Gastroesophageal sphincter (tissue), 4 donors: ENCODE measurements around the gene ACACB. TPM values are rescaled to one million over a fixed set of nuclear protein-coding genes. Genes with fewer than 3 reads are reported as not detected.

ENCODE experiments used
- ATAC-seq: fragments of 150-250 bp; one replicate; pipeline ENCODE4 v1.9.1; 2016; ENCODE audit warnings: mild to moderate bottlenecking, moderate library complexity
- H3K27ac ChIP-seq, 4 donors: fragments of 200-600 bp; sonication (generic) in 3 of 4; 1 replicate in 3 of 4; 2 replicates in 1 of 4; pipeline ENCODE4 v1.5.1; 2016 to 2019
- H3K27me3 ChIP-seq: fragments of 200-600 bp; sonication (generic); one replicate; pipeline ENCODE4 v1.5.1; 2019
- H3K36me3 ChIP-seq, 2 donors: fragments of 200-600 bp; sonication (generic); one replicate each; pipeline ENCODE4 v1.5.1; 2019; ENCODE audit warnings: control low read depth in 1 of 2
- H3K4me1 ChIP-seq, 3 donors: fragments of 200-600 bp; sonication (generic); 1 replicate in 2 of 3; 2 replicates in 1 of 3; pipeline ENCODE4 v1.5.1; 2016 to 2019; ENCODE audit warnings: control low read depth in 2 of 3
- H3K4me3 ChIP-seq, 2 donors: fragments of 200-600 bp; sonication (generic); one replicate each; pipeline ENCODE4 v1.5.1; 2019; ENCODE audit warnings: mild to moderate bottlenecking in 1 of 2, moderate library complexity in 1 of 2
- H3K9me3 ChIP-seq, 3 donors: fragments of 200-600 bp; sonication (generic); one replicate each; pipeline ENCODE4 v1.5.1; 2017 to 2019; ENCODE audit warnings: control low read depth in 2 of 3
- EP300 ChIP-seq: sonication (generic); formaldehyde crosslinking; IDR thresholded peaks from one replicate; pipeline ENCODE4 v1.6.1; 2017; ENCODE audit warnings: antibody characterized with exemption, mild to moderate bottlenecking
- POLR2A ChIP-seq, 2 donors: fragments of 450-650 bp; IDR thresholded peaks; one replicate each; pipeline ENCODE4 v1.6.1; 2017; ENCODE audit warnings: antibody characterized with exemption in 2 of 2, mild to moderate bottlenecking in 2 of 2, moderate library complexity in 1 of 2
- POLR2AphosphoS5 ChIP-seq: sonication (generic); formaldehyde crosslinking; IDR thresholded peaks from one replicate; pipeline ENCODE4 v1.6.1; 2017; ENCODE audit warnings: antibody characterized with exemption
- WGBS, 2 donors: methylation state at CpG; one replicate each; pipeline ENCODE4 v1.1.5; 2018; ENCODE audit warnings: low coverage in 1 of 2; 5-methylcytosine and 5-hydroxymethylcytosine counted together
- total RNA-seq, 4 donors: library from RNA; depleted of rRNA; stranded (reverse); fragments of >200 nt; gene quantifications; one replicate each; pipeline ENCODE4 v1.1.0, GENCODE V29; 2016
- TF ChIP-seq, protein P1 (sequence below), 4 experiments: fragments of 200-600 bp in 2 of 4; fragments of 450-650 bp in 2 of 4; sonication (generic) in 1 of 4; IDR thresholded peaks; one replicate each; pipeline ENCODE4 v1.5.1; 2017 to 2019; ENCODE audit warnings: antibody characterized with exemption in 4 of 4, mild to moderate bottlenecking in 2 of 4, moderate library complexity in 2 of 4

The ACACB gene
- total RNA-seq, 4 donors from 2014 or later: 49.4 to 230 (median 138) TPM

GRCh38 chr12:109084425-109084824 lies 32.0 kb upstream of the ACACB start:
- H3K36me3 ChIP-seq: peaks cover 0 to 97% of the 10 kb centered on the region in 2 donors
- 97 to 100% methylated on average over 2 of the region's 2 CpGs for WGBS, 2 donors

DNA sequence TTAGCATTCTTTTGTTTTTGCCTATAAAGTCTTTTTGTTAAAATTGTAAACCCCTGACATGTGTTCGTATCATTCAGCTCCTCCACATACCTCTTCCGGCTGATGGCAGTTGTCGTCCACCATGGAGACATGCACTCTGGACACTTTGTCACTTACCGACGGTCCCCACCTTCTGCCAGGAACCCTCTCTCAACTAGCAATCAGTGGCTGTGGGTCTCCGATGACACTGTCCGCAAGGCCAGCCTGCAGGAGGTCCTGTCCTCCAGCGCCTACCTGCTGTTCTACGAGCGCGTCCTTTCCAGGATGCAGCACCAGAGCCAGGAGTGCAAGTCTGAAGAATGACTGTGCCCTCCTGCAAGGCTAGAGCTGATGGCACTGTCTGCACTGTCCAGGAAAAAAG lies 30.8 kb upstream of the ACACB start:
- TF ChIP-seq POLR2AphosphoS5 (no peak), EP300 (no peak), POLR2A (IDR thresholded peaks at IDR 0.05) (no peak)
- TF ChIP-seq, protein P1, sequence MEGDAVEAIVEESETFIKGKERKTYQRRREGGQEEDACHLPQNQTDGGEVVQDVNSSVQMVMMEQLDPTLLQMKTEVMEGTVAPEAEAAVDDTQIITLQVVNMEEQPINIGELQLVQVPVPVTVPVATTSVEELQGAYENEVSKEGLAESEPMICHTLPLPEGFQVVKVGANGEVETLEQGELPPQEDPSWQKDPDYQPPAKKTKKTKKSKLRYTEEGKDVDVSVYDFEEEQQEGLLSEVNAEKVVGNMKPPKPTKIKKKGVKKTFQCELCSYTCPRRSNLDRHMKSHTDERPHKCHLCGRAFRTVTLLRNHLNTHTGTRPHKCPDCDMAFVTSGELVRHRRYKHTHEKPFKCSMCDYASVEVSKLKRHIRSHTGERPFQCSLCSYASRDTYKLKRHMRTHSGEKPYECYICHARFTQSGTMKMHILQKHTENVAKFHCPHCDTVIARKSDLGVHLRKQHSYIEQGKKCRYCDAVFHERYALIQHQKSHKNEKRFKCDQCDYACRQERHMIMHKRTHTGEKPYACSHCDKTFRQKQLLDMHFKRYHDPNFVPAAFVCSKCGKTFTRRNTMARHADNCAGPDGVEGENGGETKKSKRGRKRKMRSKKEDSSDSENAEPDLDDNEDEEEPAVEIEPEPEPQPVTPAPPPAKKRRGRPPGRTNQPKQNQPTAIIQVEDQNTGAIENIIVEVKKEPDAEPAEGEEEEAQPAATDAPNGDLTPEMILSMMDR (IDR thresholded peaks at IDR 0.05): no peak
- ATAC-seq: no peak
- WGBS, 2 donors: 93 to 94% methylated on average over 5 to 8 of the region's 11 CpGs
- H3K4me1 ChIP-seq: peaks cover 0 to 3% (median 0%) of the 10 kb centered on the region in 3 donors
- H3K9me3 ChIP-seq: no peaks in the 10 kb centered on the region
- peaks cover 0 to 100% of the 10 kb centered on the region in 2 donors for H3K36me3 ChIP-seq
- no peaks in the 10 kb centered on the region for H3K27me3 ChIP-seq
- no peak overlapping the region for H3K27ac ChIP-seq
- H3K4me3 ChIP-seq: no peak overlapping the region

More at GRCh38 chr12:109084425-109084824, 32.0 kb upstream of the ACACB start:
- Histone ChIP-seq H3K4me3 (no peak overlapping the region), H3K27ac (no peak overlapping the region), H3K27me3 (no peaks in the 10 kb centered on the region), H3K9me3 (no peaks in the 10 kb centered on the region), H3K4me1 (no peaks in the 10 kb centered on the region)
- ATAC-seq: no peak
- no peak for TF ChIP-seq EP300
- no peak for TF ChIP-seq POLR2AphosphoS5
- TF ChIP-seq, protein P1 (IDR thresholded peaks at IDR 0.05): no peak
- no peak for TF ChIP-seq POLR2A (IDR thresholded peaks at IDR 0.05)

DNA sequence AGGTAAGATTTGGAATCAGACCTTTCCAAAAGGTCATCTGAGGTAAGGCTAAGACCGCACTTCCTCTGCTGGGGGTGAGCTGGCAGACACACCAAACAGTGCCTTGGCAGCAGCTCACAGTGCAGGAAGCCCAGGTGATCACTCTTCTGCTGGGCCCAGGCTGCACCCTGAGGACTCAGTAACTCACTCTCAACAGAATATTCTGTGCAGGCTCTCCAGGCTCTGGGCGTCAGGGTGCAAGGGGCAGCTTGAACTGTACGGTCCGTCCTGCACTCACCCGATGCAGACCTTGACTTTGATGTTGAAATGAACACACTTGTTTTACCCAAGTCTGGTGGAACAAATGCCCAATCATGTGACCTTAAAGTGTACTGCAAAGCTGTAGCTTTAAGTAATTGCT lies 29.1 kb upstream of the ACACB start:
- WGBS, 2 donors: 71 to 73% methylated on average over 1 of the region's 5 CpGs
- no peak overlapping the region for H3K4me3 ChIP-seq
- TF ChIP-seq POLR2A (IDR thresholded peaks at IDR 0.05): no peak
- TF ChIP-seq, protein P1 (IDR thresholded peaks at IDR 0.05): no peak
- no peak for TF ChIP-seq EP300
- TF ChIP-seq POLR2AphosphoS5: no peak
- no peaks in the 10 kb centered on the region for H3K9me3 ChIP-seq
- peaks cover 0 to 95% of the 10 kb centered on the region in 2 donors for H3K36me3 ChIP-seq
- no peaks in the 10 kb centered on the region for H3K27me3 ChIP-seq
- no peak for ATAC-seq
- peaks cover 0 to 19% (median 6%) of the 10 kb centered on the region in 3 donors for H3K4me1 ChIP-seq
- H3K27ac ChIP-seq: no peak overlapping the region

- peaks cover 0 to 79% of the 10 kb centered on the region in 2 donors for H3K36me3 ChIP-seq
- no peaks in the 10 kb centered on the region for H3K9me3 ChIP-seq
- 58 to 69% methylated on average over 6 of the region's 6 CpGs for WGBS, 2 donors
- H3K27ac ChIP-seq: no peak overlapping the region
- TF ChIP-seq, protein P1 (IDR thresholded peaks at IDR 0.05): no peak
- TF ChIP-seq POLR2AphosphoS5 (no peak), EP300 (no peak), POLR2A (IDR thresholded peaks at IDR 0.05) (no peak)
- peaks cover 0 to 34% (median 9%) of the 10 kb centered on the region in 3 donors for H3K4me1 ChIP-seq
- H3K27me3 ChIP-seq: no peaks in the 10 kb centered on the region
- no peak overlapping the region for H3K4me3 ChIP-seq
- no peak for ATAC-seq
These were observed 27.6 kb upstream of the ACACB start for GRCh38 chr12:109088818-109089217.

DNA sequence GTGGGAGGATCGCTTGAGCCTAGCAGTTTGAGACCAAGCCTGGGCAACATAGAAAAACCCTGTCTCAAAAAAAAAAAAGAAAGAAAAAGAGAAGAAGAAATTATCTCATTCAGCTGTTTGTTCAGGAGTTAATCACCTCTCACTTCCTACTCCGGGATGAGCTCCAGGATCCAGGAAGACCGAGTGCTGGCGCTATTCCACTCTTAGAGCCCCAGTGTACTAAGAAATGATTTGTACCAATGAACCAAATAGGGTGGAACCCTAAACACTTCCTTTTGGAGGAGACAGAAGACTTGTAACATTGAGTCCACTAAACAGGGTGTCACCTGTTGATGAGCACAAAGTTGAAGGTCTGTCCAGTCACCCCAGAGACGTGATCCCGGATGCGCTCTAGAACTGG lies 26.7 kb upstream of the ACACB start:
- no peak for TF ChIP-seq POLR2AphosphoS5
- no peak for TF ChIP-seq EP300
- TF ChIP-seq POLR2A (IDR thresholded peaks at IDR 0.05): no peak
- TF ChIP-seq, protein P1 (IDR thresholded peaks at IDR 0.05): no peak
- no peak for ATAC-seq
- 60 to 74% methylated on average over 1 to 6 of the region's 7 CpGs for WGBS, 2 donors
- Histone ChIP-seq H3K9me3 (no peaks in the 10 kb centered on the region), H3K27ac (no peak overlapping the region), H3K36me3 (peaks cover 0 to 70% of the 10 kb centered on the region in 2 donors), H3K27me3 (no peaks in the 10 kb centered on the region), H3K4me3 (no peak overlapping the region), H3K4me1 (peaks cover 0 to 35% (median 9%) of the 10 kb centered on the region in 3 donors)
